Measurements from ENCODE around the gene ZNF879.

The ZNF879 gene

DNA sequence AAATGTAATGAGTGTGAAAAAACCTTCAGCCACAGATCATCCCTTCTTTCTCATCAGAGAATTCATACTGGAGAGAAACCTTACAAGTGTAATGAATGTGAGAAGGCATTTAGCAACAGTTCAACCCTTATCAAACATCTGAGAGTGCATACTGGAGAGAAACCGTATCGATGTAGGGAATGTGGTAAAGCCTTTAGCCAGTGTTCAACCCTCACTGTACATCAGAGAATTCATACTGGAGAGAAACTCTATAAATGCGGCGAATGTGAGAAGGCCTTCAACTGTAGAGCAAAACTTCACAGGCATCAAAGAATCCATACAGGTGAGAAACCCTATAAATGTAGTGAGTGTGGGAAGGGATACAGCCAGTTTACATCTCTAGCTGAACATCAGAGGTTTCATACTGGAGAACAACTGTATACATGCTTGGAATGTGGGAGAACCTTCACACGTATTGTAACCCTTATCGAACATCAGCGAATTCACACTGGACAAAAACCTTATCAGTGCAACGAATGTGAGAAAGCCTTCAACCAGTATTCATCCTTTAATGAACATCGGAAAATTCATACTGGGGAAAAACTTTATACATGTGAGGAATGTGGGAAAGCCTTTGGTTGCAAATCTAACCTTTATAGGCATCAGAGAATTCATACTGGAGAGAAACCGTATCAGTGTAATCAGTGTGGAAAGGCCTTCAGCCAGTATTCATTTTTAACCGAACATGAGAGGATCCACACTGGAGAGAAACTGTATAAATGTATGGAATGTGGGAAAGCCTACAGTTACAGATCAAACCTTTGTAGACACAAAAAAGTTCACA lies 55.8 kb downstream of the ZNF879 start:
- H3K4me3 ChIP-seq (ENCODE audit: low read depth, low read length), result no peak overlapping the region
- TF ChIP-seq CTCF (IDR thresholded peaks at IDR 0.05; ENCODE audit: low read depth, low read length, missing control alignments), result no peak
- in situ Hi-C loops (cut with HindIII; ENCODE audit: low sequenced_read_pairs), result no loop called here

GRCh38 chr5:179080724-179081123 lies 57.1 kb downstream of the ZNF879 start:
- no peak for DNase-seq (ENCODE audit: low read depth)
- in situ Hi-C loops (cut with HindIII; ENCODE audit: low sequenced_read_pairs), result no loop called here
- TF ChIP-seq CTCF (IDR thresholded peaks at IDR 0.05; ENCODE audit: low read depth, low read length, missing control alignments), result no peak
- no peak overlapping the region for H3K4me3 ChIP-seq (ENCODE audit: low read depth, low read length)

More for the DNA sequence above, 55.8 kb downstream of the ZNF879 start:
- no peak for DNase-seq (ENCODE audit: low read depth)
